Stimulated activated CD8-positive, alpha-beta memory T cell treated with anti-CD3 and anti-CD28 coated beads, Interleukin-4, amount 100 ng/mL, for 24 hours (primary cell): Measurements from ENCODE around the gene CCDC92.

Source experiments
- DNase-seq: peaks from one replicate; pipeline ENCODE4 v3.0.0-alpha.2; 2020; ENCODE audit warnings: low read depth

The CCDC92 gene

DNA sequence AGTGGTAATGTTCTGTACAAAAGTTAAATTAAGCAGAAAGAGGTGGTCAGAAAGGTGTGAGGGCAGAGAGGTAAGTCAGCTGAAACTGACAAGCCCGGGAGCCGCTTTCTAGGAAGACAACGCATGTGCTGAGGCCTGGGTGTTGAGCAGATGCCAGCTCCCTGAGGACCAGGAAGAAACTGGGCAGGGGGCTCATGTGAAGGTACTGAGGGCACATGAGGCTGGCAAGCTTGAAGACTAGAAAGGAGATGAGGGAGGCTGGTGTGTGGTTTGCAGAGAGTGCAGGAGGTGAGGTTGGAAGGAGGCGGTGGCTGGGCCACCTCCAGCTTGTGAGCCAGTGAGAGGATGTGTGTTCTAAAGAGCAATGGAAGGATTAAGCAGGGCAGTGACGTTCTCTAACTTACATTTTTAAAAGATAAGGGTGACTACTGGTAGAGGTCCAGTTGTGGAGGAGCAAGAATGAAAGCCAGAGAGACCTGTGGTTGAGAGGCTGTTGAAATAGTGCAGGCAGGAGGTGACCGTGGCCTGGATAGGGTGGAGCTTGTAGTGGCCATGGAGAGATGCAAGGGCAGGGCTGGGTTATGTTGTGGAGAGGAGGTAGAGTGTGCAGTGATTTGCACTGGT is 29.5 kb upstream of the CCDC92 start:
- no peak for DNase-seq

DNA sequence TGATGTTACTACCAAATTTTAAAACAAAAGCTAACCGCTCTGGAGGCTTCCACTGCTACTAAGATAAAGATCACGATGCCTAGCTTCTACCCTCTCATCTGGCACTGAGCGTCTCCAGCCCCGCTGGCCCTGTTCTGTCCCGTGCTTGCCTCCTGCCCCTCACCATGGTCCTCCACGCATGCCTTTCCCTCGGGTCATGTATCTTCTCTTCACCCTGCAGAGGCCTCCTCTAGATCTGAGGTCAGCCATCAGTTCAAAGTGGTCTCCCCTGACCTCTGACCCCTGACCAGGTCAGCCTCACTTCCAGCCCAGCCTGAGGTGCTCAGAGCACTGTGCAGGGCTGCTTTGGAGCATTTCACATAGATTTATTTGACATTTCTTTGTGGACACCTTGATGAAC is 28.7 kb upstream of the CCDC92 start:
- DNase-seq, result no peak

DNA sequence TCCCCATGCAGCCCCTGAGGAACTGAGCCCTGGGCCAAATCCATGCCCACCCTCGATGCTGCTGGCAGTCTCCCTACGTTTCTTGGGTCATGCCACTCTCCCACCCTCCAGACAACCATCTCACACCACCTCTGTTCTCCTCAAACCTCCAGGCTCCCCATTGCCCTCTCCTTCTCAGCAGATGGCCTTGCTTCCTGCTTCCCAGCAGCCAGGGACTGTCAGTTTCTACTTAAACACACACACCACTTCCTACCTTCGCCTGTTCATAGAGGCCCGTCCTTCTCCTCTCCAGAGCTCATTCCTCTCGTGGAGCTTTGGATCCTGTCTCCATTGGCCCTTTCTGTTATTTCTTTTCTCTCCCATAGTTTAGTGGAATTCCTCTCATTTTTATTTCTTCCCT is 27.5 kb upstream of the CCDC92 start:
- DNase-seq, result no peak

DNA sequence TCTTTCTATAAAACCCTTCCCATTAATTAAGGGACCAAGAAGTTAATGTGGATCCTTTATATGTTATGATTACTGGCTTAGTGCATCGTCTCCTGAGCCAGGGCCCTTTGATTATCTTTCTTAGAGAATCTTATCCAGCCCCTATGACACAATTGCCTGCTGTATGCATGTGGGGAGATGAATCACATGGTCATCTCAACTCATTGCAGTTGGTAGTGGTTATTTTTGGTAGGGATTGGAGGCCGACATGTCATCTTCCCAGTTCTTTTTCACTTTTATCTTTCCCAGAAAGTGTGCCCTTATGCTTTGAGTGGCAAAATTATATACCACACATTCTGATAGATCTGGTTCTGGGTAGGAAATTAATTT is 26.3 kb upstream of the CCDC92 start:
- no peak for DNase-seq

DNA sequence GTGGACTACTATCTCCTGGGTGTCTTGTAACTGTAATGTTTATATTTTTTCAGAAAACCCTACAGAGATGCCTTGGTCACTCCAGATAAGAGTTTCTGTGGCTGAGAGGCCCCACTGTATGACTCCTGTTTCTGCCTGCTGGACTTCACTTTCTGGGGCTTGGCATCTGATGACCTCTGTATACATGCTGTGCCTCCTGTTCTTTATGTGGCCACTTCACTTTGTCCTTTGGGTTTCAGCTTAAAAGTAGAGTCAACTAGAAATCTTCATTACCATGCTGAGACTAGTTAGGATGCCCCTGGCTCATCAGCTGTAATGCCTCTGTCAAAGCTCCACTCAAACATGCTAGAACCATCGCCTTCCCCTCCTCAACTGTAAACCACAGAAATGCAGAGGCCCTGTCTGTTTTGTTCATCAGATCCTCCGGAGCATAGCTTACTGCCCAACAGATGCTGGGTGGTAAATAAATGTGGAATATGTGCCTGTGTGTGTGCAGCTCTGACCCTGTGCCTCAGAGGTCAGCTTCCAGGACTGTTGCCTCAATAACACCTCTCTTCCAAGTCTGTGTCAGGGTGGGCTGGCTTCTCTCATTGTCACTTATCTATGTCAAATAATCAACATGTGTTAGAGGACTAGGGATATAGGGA is 25.8 kb upstream of the CCDC92 start:
- DNase-seq, result no peak

DNA sequence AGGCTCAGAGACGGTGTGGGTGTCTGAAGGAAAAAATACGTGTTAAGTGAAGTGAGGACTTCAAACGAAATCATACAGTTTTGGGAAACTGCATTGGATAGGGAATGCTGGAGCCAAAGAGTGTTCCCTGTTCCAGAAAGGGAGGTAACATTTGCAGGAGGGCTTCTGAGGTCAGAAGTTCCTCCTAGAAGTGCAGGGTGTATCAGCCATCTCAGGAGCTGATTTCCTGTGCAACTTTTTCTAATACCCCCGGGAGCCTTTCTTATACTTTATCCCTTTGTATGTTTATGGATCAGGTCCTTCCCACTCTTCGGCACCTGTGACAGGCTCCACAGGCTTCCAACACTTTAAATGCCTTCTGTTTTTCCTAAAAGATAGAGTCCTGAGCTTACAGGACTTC is 25.3 kb upstream of the CCDC92 start:
- DNase-seq, result no peak

DNA sequence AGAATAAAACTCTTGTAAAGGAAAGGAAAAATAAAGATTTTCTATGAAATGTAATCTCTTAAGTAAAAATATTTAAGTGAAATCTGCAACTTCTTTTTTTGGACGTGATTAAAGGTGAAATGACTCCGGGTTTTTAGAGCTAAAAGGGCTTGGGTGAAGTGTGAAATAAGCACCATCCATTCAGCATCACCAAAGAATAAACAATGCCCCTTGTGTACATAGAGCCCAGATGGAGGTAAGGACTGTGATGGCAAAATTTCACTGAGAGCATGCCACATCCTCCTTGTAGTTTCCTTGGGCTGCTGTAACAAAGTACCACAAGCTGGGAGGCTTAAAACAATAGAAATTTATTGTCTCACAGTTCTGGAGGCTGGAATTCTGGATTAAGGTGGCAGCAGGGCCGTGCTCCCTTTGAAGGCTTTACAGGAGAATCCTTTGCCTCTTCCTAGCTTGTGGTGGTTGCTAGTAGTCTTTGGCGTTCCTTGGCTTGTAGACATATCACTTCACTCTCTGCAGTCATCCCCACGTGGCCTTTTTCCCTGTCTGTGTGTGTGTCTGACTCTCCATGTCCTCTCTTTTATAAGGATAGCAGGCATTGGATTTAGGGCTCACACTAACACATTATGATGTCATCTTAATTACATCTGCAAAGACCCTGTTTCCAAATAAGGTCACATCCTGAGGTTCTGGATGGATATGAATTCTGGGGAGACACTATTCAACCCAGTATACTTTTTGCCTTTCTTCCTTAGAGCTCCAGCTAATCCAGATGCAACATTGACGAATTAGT is 24.6 kb upstream of the CCDC92 start:
- DNase-seq, result no peak

DNA sequence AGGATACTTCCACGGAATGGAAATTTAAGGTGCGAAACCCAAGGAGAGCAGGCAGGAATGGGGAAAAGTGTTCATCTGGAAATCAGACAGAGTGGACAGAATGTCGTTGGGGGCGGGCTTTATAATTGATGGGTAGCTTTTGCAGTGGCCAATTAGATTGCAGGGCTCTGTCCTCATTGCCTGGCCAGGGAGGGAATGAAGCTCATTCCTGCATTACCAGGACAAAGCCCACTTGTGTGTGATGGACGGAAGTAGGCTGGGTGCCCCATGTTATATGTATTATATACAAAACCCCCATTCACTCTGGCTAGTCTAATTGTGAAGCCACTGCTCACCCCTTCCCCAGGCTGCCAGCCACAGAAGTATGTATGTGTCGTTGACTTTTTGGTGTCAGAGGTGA is 23.9 kb upstream of the CCDC92 start:
- no peak for DNase-seq

DNA sequence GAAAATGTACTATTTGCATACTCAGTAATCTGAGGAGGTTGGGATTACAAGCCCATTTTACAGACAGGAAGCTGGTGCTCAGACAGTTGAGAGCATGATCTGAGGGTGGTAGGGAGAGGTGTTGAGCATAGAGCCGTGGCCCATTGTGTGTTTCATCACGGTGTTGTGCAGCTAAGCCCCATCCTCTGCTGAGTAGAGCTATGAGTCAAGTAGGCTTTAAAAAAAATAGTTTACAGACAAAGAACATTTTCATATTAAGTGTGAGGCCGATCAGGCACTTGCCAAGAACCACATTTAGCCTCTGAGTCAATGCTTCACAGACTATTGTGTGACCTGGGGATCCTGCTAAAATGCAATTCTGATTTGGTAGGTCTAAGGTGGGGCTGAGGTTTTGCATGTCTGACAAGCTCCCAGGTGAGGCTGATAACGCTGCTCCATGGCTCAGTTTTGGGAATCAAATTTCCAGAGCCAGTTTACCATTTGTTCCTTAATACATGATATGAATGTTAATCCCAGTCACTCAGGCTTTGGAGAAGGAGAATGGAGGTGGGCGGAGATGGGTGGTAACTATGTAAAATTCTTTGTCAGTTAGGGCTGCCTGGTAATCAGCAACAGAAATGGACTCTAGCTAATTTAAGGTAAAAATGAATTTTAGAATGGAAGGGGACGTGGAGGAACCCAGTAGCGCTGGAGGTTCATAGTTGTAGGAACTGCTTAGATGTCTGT is 22.6 kb upstream of the CCDC92 start:
- DNase-seq, result no peak

DNA sequence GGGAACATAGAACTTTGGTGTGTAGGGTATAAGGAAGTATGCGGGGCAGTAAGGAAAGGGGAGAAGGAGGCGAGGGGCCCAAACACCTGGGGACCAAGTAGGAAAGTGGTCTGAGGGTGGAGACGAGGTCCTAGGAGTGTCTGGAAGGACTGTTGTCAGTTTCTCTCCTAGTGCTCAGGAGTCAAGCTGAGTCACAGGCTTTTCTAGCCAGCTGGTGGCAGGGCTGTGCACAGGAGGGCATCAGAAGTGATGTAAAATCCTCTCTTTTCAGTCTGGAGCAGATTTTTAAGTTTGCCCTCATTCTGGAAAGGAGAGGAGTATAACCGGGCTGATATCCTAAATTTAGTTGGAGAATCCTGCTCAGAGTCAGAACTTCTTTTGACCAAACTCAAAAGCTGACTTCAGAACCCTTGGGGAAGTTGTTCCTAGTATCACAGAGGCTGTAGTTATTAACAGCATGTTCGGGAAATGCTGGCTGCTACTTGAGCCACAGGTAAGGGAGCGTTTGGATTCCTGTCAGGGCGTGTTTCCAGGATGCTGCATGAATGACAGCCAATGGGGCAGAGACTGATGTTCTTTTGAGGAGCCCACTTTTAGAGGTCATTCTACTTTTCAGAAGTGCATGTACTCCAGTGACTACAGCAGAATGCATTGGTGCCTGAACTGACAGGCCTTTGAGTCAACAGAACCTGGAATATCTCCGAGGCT is 19.6 kb upstream of the CCDC92 start:
- no peak for DNase-seq

DNA sequence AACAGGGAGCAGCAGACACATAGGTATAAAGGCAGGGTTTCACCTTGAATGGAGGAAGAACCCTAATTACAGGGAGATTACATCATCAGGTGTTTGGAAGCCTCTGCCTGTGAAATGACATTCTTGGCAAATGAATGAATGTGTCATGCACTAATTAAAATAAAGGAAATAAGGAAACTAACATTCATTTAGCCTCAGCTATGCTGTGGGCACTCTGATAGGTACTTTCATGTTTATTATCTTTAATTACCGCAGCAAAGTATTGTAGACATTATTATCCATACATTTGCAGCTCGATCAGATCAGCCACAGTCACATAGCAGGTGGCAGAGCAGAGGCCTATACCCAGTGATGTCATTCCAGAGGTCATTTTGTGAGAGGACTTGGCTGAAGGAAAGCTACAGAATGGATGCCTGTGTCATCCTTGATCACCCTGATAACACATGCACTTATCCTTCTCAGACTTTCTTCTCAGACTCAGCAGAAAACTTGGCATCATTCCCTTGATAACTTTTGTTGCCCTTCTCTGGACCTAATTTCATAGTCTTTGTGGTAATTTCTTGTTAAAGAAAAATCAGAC is 18.8 kb upstream of the CCDC92 start:
- no peak for DNase-seq

DNA sequence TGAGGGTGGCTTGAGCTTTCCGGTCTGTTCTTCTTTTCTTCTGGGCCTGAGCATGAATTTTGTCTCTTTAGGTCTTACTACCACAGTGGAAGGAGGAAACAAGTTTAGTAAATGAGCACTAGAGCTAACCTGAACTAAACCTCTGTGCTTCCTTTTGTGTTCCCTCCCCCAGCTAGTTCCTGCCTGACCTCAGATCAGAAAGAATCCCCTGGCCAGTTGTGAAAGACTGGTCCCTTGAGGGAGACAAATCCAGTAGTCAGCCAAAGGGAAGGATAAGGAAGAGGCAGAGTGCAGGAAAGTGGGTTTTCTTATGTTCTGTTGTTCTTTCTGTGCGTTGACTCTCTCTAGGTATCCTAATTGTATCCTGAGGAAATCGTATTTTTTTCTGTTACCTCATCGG is 17.9 kb upstream of the CCDC92 start:
- DNase-seq, result no peak

DNA sequence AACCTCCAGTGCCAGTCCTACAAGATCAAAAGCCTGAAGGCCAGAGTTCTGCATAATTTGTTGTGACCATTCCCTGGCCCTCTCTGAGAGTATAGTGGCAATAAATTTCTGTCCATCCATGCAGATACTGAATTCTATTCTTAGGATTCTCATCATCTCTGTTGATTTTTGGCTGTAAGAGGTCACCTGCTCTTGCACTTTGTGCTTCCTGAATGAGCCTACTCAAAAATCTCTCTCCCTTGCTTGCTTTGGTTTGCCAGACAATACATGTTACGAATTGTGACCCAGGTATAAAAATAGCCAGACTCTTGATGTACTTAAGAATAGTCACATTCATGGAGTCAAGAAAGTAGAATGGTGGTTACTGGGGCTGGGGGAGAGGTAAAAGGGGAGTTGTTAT is 17.1 kb upstream of the CCDC92 start:
- no peak for DNase-seq

DNA sequence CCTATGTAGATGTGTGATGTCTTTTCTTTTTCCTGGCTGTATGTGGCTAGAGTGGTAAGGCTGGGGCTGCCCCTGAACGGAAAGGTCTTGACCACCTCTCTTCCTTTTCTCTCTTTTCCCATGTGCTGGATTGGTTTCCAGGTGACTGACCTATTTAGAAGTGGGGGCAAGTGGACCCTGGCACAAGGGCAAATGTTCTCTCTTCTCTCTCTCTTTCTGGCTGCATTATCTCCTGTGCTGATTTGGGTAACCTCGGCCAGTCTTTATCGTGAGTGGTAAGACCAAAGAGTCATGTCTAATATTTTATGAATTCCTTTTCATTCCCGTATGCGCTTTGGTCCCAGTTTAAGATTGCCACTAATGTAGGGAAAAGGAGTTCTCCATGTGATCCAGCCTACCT is 16.5 kb upstream of the CCDC92 start:
- no peak for DNase-seq

DNA sequence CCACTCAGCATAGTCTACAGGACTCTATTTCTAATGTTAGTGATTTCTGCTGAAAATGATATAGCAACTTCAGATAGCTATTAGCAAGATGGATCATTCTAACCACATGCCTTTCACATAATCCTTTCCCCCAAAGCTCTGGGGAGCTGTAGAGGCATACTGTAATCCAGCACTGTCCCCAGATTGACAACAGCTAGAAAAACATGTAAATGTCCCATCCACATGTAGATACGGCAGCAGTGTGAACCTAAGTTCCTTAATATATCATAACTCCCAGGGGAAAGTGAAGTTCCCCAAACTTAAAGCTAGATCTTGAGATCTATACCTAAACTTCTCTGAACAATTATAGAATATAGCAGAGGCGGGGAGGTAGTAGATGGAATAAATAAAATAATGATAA is 14.4 kb upstream of the CCDC92 start:
- no peak for DNase-seq

DNA sequence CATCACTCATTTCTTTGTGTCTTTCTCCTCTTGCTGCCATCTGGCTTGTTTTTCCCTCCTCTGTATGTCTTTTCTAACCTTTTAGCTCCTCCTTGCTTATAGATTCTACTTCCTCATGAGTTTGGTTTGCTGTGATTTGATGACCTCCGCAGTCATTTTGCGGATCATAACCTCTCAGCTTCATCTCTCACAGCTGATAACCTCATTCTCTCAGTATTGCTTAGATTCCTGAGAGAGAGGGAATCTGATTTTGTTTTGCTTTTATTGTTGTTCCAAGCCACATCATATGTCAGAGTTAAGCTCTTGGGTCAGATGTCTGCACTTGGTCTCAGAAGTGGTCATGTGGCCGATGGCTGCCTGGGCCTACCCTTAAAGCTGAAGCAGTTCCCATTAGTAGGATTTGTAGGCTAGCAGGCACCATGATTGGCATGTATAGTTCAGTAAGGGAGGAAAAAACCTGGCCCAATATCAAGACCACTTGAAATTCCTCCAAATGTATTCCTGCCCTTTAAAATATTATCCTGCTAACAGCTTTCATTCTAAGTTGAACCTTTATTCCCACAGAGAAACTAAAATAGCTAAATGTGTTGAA is 13.8 kb upstream of the CCDC92 start:
- DNase-seq, result no peak

DNA sequence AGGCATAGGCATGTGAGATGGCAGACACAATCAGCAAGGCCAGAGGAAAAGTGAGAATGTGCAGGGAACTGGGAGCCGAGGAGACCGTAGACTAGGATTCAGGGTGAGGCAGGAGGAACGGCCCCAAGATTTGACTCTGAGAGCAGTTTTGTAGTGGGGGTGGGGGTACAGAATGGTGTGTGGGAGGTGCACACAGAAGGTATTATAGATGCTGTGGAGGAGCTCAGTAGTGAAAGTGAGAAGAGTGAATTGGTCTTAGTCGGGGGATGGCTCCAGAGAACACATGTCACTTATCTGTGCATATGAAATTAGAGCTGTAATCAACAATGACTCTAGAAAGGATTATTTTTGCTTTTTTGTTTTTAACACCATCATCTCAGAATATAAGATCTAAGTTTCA is 12.3 kb upstream of the CCDC92 start:
- no peak for DNase-seq

DNA sequence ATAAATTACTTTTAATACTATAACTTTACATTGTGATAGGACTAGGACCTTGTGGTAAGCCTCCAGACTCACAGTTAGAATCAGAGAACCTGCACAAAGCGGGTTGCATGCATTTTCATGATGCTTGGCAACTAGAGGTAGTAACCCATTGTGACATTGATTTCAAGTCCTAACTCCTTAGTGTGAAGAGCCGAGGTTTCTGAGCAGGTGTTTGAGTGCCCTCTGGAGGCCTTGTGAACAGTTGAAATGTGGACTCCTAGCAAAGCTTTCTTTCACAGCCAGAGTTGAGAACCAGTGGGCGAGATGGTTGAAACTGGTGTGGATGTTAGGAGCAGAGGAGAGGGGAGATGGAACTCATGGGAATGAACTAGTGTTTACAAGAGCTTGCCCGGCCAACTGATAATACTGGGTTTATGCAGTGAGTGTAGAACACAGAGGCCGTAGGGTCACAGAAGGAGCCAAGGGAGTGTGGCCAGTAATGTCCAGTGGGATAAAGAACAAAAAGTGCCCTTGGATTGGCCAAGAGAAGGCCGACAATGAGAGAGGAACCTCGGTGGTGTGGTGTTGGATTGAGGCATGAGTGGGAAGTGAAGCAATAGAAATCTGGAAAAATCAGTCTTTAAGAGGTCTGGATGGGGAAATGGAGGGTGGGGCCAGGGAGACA is 11.3 kb upstream of the CCDC92 start:
- peak; percentile 9 for DNase-seq

DNA sequence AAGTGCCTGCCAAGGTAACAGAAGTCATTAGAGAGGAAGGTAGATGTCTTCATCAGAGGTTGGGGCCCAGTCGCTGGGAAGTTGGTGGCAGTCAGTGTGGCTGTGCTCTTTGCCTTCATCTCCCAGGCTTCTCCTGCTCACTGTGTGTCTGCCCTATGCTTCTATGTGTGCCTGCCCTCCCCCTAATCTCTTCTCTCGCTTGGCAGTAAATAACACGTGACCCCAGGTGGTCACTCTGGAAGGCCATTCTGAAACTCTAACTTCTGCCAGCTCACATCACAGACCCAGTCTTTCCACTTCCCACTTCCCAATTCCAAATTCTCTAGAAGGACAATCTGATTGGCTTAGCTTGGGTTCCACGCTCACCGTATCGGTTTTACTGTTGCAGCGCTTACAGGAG is 9.6 kb upstream of the CCDC92 start:
- no peak for DNase-seq

DNA sequence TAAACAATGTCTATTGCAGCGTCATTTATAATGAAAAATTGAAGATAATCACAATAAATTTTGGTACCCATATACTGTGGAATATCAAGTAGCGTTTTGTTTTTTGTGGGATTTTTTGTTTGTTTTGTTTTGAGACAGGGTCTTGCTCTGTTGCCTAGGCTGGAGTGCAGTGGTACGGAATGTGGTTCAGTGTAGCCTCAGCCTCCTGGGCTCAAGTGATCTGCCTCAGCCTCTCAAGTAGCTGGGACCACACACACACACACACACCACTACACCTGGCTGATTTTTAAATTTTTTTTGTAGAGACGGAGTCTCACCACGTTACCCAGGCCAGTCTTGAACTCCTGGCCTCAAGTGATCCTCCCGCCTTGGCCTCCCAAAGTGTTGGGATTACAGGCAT is 6.9 kb upstream of the CCDC92 start:
- DNase-seq, result no peak

DNA sequence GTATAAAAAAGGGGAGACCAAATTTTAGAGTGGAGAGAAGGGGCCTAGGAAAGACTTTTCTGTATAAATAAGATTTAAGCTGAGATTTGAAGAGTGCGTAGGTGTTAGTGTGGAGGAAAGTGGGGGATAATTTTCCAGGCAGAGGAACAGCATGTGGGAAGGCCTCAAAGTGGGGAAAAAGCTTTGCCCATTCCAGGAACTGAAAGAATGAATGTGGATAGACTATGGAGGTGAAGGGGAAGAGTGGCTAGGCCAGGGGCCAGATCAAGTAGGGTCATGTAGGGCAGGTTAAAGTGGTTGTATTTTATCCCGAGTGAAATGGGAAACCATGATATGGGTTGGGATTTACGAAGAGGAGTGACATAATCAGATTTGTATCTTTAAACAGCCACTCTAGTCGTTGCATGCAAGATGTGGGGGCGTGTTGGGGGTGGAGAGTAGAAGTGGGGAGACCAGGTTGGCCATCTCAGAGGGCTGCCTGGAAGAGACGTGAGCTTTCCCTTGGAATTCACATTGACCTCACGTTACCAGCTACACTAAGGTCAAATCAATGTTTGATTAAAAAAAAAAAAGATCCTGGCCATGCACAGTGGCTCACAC is 3.7 kb upstream of the CCDC92 start:
- no peak for DNase-seq
